Spinal cord (tissue), 10 donors: ENCODE measurements around the gene ELMOD3. TPM values are rescaled to one million over a fixed set of nuclear protein-coding genes. Genes with fewer than 3 reads are reported as not detected.
"Not testable (repeated sequence)": the region's sequence is repeated elsewhere in the genome, so short reads cannot be mapped to it uniquely, and the experiment has no call there.

Experiments used
- DNase-seq, 6 donors: peaks; one replicate each; pipeline versions ENCODE4 v3.0.0 to v3.0.0-alpha.2; 2013 to 2015; ENCODE audit warnings: low spot score in 6 of 6, low read depth in 4 of 6
- H3K27ac ChIP-seq: one replicate; pipeline ENCODE4 v1.5.1; 2013; ENCODE audit warnings: low read depth, low read length, control low read depth
- H3K27me3 ChIP-seq: one replicate; pipeline ENCODE4 v1.6.1; 2013; ENCODE audit warnings: low read length; ENCODE audit not compliant: control insufficient read depth, insufficient read depth
- H3K36me3 ChIP-seq: one replicate; pipeline ENCODE4 v1.6.1; 2013; ENCODE audit warnings: low read length; ENCODE audit not compliant: control insufficient read depth, insufficient read depth
- H3K4me1 ChIP-seq: one replicate; pipeline ENCODE4 v1.6.1; 2013; ENCODE audit warnings: low read length; ENCODE audit not compliant: control insufficient read depth, insufficient read depth
- H3K4me3 ChIP-seq: one replicate; pipeline ENCODE4 v1.5.1; 2013; ENCODE audit warnings: low read depth, low read length, control low read depth
- H3K9me3 ChIP-seq: one replicate; pipeline ENCODE4 v1.6.1; 2013; ENCODE audit warnings: low read length; ENCODE audit not compliant: control insufficient read depth, insufficient read depth
- whole genome bisulfite sequencing: methylation state at CpG from one replicate; pipeline ENCODE4 v1.1.5; 2013; ENCODE audit warnings: missing lambda C conversion rate; ENCODE audit not compliant: insufficient coverage; 5-methylcytosine and 5-hydroxymethylcytosine counted together
- polyA plus RNA-seq, 2 donors: library from polyadenylated mRNA; unstranded; fragments of 120-200 nt; gene quantifications; one replicate each; pipeline ENCODE4 v1.2.1, GENCODE V29; 2013; ENCODE audit not compliant: insufficient read length in 2 of 2
- total RNA-seq, 2 donors: library from RNA; depleted of rRNA in 1 of 2; stranded (reverse); fragments of 120-200 nt in 1 of 2; fragments of >200 nt in 1 of 2; gene quantifications; one replicate each; pipeline versions ENCODE4 v1.2.3 to v1.2.4, GENCODE V29; 2013 to 2014
- donor health status: healthy.

ELMOD3 gene
- total and polyA plus RNA-seq, 4 donors, result 17.4 to 35.7 (median 24.5) TPM

GRCh38 chr2:85318222-85319074 lies 36.1 kb upstream of the ELMOD3 start:
- Histone ChIP-seq H3K27me3 (no peaks in the 10 kb centered on the region), H3K27ac (no peak overlapping the region), H3K36me3 (peaks cover 66% of the 10 kb centered on the region), H3K9me3 (no peaks in the 10 kb centered on the region), H3K4me3 (no peak overlapping the region), H3K4me1 (no peaks in the 10 kb centered on the region)
- DNase-seq, result no peak
- 90% methylated on average over 10 of the region's 11 CpGs for WGBS

GRCh38 chr2:85319796-85320195 lies 34.8 kb upstream of the ELMOD3 start:
- H3K4me1 ChIP-seq, result peaks cover 3% of the 10 kb centered on the region
- 96% methylated on average over 4 of the region's 4 CpGs for WGBS
- H3K27ac ChIP-seq, result no peak overlapping the region
- peaks cover 65% of the 10 kb centered on the region for H3K36me3 ChIP-seq
- no peak overlapping the region for H3K4me3 ChIP-seq
- H3K27me3 ChIP-seq, result no peaks in the 10 kb centered on the region
- no peaks in the 10 kb centered on the region for H3K9me3 ChIP-seq
- DNase-seq, result no peak

- Histone ChIP-seq H3K4me1 (peaks cover 22% of the 10 kb centered on the region), H3K27me3 (no peaks in the 10 kb centered on the region), H3K27ac (no peak overlapping the region), H3K4me3 (no peak overlapping the region), H3K36me3 (peaks cover 49% of the 10 kb centered on the region), H3K9me3 (no peaks in the 10 kb centered on the region)
- WGBS, result 82% methylated on average over 3 of the region's 9 CpGs
- DNase-seq, result no peak
Measured at GRCh38 chr2:85323351-85323987, 31.1 kb upstream of the ELMOD3 start.

- H3K27ac ChIP-seq, DNase-seq, H3K27me3 ChIP-seq, H3K4me3 ChIP-seq, H3K9me3 ChIP-seq: not testable (repeated sequence)
- Histone ChIP-seq H3K4me1 (peaks cover 22% of the 10 kb centered on the region), H3K36me3 (peaks cover 48% of the 10 kb centered on the region)
- WGBS, result 92% methylated on average over 4 of the region's 11 CpGs
Measured at GRCh38 chr2:85323988-85324367, 30.6 kb upstream of the ELMOD3 start.

GRCh38 chr2:85324639-85325465 lies 29.7 kb upstream of the ELMOD3 start:
- Histone ChIP-seq H3K36me3 (peaks cover 40% of the 10 kb centered on the region), H3K4me3 (peak overlapping the region; percentile 2), H3K4me1 (peaks cover 22% of the 10 kb centered on the region), H3K9me3 (no peaks in the 10 kb centered on the region), H3K27ac (no peak overlapping the region), H3K27me3 (no peaks in the 10 kb centered on the region)
- no peak for DNase-seq
- WGBS, result 50% methylated on average over 2 of the region's 10 CpGs

GRCh38 chr2:85325466-85325811 lies 29.1 kb upstream of the ELMOD3 start:
- H3K4me1 ChIP-seq, result peaks cover 22% of the 10 kb centered on the region
- H3K27ac ChIP-seq, result no peak overlapping the region
- peaks cover 35% of the 10 kb centered on the region for H3K36me3 ChIP-seq
- H3K4me3 ChIP-seq, result no peak overlapping the region
- WGBS, result no CpG with 5 or more reads among the region's 9 CpGs
- DNase-seq, result no peak
- no peaks in the 10 kb centered on the region for H3K9me3 ChIP-seq
- no peaks in the 10 kb centered on the region for H3K27me3 ChIP-seq

GRCh38 chr2:85326406-85327159 lies 28.0 kb upstream of the ELMOD3 start:
- DNase-seq, result peak in 1 of 6 donors; percentile 22
- H3K9me3 ChIP-seq, result no peaks in the 10 kb centered on the region
- peaks cover 22% of the 10 kb centered on the region for H3K4me1 ChIP-seq
- 35% methylated on average over 27 of the region's 32 CpGs for WGBS
- H3K4me3 ChIP-seq, result peak overlapping the region; percentile 91
- peak overlapping the region; percentile 33 for H3K27ac ChIP-seq
- peaks cover 27% of the 10 kb centered on the region for H3K36me3 ChIP-seq
- no peaks in the 10 kb centered on the region for H3K27me3 ChIP-seq

GRCh38 chr2:85327160-85327821 lies 27.3 kb upstream of the ELMOD3 start:
- 4% methylated on average over 37 of the region's 41 CpGs for WGBS
- peak overlapping the region; percentile 91 for H3K4me3 ChIP-seq

More at GRCh38 chr2:85327160-85327821, 27.3 kb upstream of the ELMOD3 start:
- DNase-seq, result peak in 4 of 6 donors; percentile 20 to 73 (median 60)
- Histone ChIP-seq H3K27me3 (no peaks in the 10 kb centered on the region), H3K4me1 (peaks cover 22% of the 10 kb centered on the region), H3K27ac (peak overlapping the region; percentile 97), H3K36me3 (peaks cover 24% of the 10 kb centered on the region), H3K9me3 (no peaks in the 10 kb centered on the region)
